OCI-M1 (cell line): ENCODE results near the gene DYNLRB1.
A peak's percentile ranks its signal among the peaks of the same experiment; 100 is the strongest.

ENCODE experiments used
- DNase-seq: peaks from one replicate; lab custom pipeline; 2025; lab: John Stamatoyannopoulos, UW

The DYNLRB1 gene

GRCh38 chr20:34534391-34535165 is 18.4 kb downstream of the DYNLRB1 start:
- DNase-seq = no peak

- DNase-seq = no peak
These were observed 19.1 kb downstream of the DYNLRB1 start for GRCh38 chr20:34535301-34535840.

GRCh38 chr20:34535857-34536256 is 19.6 kb downstream of the DYNLRB1 start:
- DNase-seq = no peak

DNA sequence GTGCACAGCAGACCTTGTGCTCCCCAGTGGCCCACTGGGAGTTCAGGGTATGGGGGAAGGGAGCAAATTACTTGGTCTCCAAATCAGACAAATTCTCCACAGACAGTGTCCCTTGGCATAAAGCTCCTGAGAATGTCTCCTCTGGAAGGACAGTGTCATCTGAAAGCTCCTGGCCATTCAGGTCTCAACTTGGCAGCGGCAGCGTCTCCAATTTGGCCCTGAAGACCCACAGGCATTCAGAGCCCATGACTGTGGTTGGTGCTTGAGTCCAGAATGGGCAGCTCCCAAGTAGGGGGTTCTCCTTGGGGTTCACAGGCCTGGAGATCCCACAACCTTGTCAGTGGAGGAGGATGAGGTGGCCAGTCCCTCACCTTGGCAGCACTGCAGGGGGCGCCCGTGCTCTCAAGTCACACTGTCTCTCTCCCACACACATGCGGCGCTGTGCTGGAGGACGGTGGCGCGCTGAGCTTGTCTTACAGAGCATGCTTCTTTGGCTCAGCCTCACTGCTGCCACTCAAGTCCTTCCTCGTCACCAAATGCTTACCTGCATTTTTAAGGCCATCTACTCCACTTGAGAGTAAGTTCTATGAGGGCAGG is 20.7 kb downstream of the DYNLRB1 start:
- peak; percentile 44 for DNase-seq

DNA sequence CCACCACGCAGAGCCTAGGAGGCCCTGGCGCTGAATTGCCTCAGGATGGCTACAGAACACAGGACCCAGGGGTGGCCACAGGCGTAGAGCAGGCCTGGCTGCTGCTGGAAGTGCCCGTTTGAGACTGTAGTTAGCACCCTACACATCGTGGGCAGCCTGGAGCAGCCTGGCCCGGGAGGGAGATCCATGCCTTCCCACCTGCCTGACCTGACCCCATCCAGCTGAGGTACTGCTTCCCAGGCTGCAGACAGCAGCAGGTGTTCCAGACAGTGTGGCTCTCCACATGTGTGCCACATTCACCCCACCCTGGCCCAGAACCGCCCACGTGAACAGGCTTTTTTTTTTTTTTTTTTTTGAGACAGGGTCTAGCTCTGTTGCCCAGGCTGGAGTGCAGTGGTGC is 21.4 kb downstream of the DYNLRB1 start:
- no peak for DNase-seq

DNA sequence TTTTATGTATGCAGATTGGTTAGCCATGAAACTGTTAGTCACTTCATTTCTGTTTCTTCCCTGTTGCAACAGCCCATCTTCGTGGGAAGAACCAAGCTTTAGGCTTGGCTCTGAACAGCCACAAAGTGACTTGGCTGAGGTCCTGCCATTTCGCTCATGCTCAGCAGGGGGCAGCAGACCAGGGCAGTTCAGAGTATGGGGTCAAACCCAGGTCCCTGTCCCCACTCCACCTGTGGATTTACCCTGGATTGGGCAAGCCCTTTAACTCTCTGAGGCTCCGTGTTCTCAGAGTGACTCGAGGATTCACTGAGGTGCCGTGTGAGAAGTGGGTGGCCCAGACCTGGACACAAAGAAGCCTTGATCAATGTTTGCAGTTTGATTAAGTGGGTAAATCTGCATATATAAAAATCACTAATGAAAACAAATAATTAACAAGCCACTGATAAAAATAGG is 22.5 kb downstream of the DYNLRB1 start:
- peak; percentile 82 for DNase-seq

GRCh38 chr20:34539756-34540155 is 23.5 kb downstream of the DYNLRB1 start:
- DNase-seq = no peak

- no peak for DNase-seq
These were observed 24.5 kb downstream of the DYNLRB1 start for GRCh38 chr20:34540596-34541263.

DNA sequence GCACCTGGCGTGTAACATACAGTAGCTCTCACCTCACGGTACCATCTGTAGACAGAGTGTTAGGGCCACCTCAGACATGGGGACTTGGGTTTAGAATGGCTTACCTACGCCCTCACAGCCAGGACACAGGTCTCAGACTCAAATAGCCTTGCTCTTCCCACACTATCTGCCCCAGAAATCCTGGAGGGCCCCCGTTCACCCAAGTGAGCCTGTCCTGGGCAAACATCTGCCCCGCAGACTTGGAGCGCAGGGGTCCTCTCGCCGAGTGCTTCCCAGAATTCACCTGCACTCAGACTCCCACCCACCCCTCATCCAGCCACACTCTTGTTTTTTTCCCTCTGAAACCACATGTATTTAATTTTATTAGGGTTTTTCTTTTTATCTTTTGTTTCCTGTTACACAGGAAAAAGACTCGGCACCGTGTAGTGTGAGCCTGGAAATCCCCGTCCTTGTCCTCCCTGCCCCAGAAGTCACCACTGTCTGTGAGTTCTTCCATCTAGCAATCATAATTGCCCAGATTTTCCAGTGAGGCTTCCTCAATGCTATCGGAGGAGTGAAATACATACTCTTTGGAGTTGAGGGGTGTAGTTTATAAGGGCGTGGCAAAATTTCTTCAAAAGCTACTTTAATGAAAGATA is 25.2 kb downstream of the DYNLRB1 start:
- DNase-seq = no peak

- no peak for DNase-seq
These were observed 25.7 kb downstream of the DYNLRB1 start for GRCh38 chr20:34541917-34542316.

DNA sequence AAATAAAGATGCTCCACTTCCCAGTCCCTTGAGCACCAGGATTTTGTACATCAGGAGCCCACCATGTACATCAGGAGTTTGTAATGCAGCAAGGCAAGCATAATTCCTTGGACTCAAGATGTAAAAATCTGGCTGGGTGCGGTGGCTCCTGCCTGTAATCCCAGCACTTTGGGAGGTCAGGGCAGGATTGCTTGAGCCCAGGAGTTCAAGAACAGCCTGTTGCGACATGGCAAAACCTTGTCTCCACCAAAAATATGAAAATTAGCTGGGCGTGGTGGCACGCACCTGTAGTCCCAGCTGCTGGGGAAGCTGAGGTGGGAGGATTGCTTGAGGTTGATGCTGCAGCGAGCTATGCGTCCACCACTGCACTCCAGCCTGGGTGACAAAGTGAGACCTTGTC is 26.2 kb downstream of the DYNLRB1 start:
- DNase-seq = no peak

GRCh38 chr20:34543463-34544056 is 27.3 kb downstream of the DYNLRB1 start:
- DNase-seq = no peak

- no peak for DNase-seq
These were observed 28.0 kb downstream of the DYNLRB1 start for GRCh38 chr20:34544109-34544796.

DNA sequence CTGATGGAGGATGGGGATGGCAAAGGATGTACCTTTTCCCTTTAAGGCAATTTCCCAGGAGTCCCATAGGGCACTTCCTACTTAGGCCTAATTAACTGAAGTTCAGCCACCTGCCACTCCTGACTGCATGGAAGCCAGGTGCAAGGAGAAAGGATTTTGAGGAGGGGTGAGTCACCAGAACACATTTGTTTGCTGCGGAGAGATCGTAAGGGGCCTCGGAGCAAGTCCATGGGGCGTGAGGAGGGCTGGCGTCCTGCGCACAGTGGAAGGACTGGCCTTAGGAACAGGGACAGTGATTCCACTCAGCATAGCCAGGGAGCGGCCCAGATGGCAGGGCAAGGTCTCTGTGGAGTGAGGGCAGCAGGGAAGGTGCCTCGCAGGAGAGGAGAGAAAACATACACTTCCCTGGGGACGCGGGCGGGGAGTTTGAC is 30.5 kb downstream of the DYNLRB1 start:
- no peak for DNase-seq

DNA sequence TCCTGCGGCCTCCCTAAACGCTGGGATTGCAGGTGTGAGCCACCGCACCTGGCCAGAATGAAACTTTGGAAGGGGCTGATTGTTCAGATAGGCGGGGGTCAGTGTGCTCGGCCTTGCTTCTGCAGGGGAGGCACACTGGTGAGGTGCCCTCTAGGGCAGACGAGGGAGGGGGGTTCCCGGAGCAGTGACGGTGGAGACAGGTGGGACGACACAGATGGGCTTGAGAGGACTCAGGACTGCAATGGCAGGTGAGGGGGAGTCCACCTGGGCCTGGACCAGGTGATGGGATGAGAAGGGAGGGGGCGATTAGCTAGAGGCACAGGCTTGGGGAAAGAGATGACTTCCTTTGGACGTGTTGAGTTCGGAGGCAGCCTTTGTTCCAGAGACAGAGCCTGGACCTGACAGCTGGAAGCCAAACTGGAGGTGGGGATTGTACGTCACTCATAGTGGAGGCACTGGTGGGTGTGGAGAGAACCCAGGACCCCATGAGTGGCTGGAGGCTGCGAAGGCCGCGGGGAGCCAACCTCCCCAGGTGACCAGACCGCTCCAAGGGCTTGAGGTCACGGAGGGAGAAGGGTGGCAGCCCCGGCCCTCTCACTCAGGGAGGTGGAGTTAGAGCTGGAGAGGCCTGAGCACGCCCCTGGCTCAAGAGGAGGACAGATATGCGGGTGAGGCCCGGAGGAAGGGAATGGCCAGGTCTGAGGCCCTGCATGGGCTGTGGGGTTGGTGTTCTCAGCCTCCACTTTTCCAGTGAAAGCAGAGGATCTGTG is 31.8 kb downstream of the DYNLRB1 start:
- no peak for DNase-seq

DNA sequence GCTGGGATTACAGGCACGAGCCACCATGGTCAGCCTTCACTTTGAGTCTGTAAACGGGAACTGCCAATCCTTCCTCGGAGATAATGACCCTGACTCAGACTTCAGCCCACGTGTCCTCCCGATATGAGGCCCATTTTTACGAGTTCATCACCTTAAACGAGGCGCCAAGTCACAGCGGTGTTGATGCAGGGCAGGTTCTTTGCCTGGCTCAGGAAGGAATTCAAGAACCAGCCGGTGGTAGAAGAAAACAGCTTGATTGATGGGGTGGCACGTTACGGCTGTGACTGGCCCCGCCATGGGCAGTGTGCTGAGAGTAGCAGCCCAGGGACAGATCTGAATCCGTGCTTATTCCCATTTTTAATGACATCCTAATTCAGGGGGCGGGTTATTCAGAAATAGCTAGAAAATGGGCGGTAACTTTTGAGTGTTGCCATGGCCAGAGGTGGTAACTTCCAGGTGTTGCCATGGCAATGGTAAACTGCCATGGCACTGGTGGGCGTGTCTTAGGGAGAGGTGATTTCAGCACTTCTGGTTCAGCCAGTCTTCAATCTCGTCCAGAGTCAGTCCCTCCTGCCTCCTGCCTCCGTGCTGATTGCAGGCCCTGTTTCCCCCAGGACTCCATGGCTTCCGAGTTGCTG is 33.2 kb downstream of the DYNLRB1 start:
- peak; percentile 8 for DNase-seq

DNA sequence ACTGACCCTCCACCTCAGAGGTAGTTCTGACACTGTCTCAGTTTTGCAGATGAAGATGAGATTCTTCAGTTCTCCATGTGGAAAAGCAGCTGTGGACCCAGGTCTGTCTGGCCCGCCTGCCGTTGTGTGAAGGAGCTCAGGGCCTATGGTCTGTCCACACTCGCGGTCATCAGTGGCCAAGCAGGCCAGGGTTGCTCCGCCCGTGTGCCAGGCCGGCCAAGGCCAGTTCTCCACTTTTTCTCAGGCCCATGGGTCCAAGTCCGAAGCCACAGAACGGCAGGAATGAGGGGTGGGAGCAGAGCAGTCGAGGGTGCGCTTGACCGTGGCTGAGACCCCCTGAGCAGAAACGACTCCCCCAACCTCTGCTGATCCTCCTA is 33.7 kb downstream of the DYNLRB1 start:
- DNase-seq = no peak

DNA sequence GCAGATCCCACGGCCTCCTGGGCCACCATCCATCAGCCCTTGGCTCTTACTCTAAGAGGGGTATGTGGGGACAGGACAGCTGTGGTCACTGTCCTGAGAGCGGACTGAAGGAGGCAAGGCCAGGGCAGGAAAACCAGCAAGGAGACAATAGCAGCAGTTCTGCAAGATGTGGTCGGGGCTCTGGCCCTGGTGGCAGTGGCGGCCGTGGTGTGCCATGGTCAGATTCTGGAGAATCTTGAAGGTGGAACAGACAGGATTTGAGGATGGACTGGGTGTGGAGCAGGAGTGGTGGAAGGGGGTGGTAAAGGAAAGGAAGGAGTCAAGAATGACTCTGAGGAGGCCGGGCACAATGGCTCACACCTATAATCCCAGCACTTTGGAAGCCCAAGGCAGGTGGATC is 36.3 kb downstream of the DYNLRB1 start:
- no peak for DNase-seq

- DNase-seq = no peak
These were observed 37.2 kb downstream of the DYNLRB1 start for GRCh38 chr20:34553366-34553867.

DNA sequence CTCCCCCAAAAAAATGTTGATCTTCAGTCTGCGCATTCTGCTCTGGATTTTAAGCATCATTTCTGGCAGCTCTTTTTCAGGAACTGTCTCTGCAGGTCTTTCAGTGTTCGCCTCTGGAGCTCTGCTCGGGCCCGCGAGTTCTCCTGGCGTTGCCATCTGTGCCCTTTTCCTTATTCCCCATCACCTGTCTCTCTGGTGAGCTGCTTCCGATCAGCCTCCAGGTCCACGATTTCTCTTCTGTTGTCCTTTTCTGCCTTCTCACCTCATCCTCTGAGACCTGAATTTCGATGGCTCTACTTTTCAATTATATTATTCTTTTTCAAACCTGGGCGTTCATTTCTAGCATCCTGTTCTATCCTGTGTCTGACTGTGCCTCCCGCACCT is 41.7 kb downstream of the DYNLRB1 start:
- no peak for DNase-seq
